Activated T-cell treated with anti-CD3 and anti-CD28 coated beads, Interleukin-2, amount 50 U/mL, for 1 hour (primary cell): ENCODE results near the gene HES5.
A peak's percentile ranks its signal among the peaks of the same experiment; 100 is the strongest.
"Not testable (repeated sequence)": the region's sequence is repeated elsewhere in the genome, so short reads cannot be mapped to it uniquely, and the experiment has no call there.

Source experiments
- DNase-seq: peaks from one replicate; pipeline ENCODE4 v3.0.0-alpha.2; 2020

HES5 gene

DNA sequence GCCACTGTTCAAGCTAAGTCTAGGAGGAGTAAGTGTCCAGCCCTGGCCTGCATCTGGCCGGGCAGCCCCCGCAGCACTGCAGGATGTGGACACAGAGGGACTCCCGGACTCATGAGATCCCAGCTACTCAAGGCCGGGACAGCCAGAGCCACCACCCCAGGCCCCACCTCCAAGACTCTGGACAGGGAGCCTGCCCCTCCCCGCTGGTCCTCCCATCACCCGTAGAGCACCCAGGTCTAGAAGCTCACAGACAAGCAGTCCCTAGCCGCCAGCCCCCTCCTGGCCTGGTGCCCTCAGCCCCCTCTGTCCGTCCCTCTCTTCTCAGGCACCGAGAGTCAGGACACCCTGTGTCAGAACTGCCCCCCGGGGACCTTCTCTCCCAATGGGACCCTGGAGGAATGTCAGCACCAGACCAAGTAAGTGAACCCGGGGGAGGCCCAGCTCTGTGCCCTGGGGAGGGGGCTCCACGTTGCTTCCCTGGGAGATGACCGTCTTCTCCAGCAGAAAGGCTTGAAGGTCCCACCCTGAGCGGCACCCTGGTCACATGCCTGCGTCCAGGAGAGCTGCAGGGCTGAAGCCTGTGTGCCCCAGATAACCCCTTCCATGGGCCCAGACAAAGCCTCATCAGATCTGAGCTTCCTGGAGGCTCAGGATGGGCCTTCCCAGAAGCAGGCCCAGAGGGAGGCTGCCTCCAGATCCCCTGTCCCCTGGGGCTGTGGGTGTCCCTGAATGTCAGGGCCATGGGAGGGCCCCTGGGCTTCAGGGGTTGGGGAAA lies 30.4 kb upstream of the HES5 start:
- no peak for DNase-seq

DNA sequence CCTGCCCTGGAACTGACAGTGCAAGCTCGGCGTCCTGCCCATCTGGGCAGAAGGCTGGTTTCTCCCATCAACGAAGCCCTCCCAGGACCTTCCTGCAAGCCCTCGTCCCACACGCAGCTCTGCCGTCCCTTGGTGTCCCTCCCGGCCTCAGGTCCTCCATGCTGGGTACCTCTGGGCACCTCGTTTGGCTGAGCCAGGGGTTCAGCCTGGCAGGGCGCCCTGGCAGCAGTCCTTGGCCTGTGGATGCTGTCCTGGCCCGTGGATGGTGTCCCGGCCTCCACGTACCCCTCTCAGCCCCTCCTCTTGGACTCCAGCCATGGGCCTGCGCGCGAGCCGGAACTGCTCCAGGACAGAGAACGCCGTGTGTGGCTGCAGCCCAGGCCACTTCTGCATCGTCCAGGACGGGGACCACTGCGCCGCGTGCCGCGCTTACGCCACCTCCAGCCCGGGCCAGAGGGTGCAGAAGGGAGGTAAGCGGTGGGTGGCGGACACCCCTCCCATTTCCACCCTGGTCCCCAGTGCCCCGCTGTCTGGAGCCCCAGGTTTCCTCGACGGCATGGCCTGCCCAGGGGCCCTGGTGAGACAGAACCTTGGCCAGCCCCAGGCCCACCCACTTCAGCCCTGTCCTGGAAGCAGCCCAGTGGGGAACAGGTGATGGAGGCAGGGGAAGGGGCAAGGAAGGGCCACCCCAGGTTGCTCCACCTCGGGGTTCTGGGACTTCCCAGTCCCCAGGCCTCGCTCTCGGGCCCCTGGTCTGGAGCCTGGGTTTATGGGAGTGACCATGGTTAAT lies 29.6 kb upstream of the HES5 start:
- DNase-seq: no peak

- DNase-seq: no peak
Measured at GRCh38 chr1:2558861-2559260, 28.8 kb upstream of the HES5 start.

DNA sequence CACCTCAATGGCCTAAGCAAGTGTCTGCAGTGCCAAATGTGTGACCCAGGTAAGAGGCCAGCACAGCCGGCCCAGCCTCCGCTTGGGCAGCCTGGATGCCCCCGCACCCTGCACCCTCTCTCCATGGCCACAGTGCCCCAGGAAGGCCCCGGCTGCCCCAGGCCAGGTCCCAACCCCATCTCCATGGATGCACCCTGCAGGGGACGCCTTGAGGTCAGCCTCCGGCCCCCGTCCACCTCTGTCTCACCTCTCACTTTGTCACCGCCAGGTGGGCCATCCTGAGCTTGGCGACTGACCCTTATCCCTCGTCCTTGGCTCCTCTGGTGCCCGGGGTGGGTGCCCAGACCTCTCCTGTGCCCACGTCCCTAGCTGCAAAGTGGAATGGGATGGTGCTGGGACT lies 28.4 kb upstream of the HES5 start:
- DNase-seq: no peak

DNA sequence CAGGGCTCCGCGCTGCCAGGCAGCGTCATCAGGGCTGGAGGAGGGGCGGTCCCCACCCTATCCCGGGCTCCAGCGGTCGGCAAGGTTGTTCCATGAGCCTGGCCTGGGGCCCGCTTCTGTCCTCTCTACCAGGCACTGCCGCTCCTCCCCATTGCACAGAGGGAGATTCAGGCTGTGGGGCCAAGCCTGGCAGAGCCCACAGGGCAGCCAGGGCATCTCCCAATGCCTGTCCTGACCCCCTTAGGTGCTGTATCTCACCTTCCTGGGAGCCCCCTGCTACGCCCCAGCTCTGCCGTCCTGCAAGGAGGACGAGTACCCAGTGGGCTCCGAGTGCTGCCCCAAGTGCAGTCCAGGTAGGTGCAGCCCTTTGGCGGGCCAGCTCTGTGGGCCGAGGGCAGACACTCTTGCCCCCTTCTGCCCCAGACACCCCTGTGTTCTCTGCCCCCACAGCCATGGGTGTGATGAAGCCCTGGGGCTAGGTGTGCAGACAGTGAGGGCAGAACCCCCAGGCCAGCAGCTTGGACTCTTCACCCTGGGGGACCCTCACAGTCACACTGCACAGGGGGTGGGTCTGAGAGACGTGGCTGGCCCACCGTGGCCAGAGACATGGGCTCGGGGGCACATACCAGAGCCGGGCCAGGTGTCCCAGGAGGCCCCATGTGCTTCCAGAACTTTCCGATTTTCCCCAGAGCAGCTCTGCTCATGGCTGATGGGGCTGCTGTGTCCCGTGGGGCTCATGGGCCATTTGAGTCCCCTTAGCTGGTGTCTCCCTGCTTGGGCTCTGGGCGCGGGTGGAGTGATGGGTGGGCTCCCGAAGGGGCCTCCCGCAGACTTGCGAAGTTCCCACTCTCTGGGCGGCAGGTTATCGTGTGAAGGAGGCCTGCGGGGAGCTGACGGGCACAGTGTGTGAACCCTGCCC lies 27.7 kb upstream of the HES5 start:
- DNase-seq: no peak

DNA sequence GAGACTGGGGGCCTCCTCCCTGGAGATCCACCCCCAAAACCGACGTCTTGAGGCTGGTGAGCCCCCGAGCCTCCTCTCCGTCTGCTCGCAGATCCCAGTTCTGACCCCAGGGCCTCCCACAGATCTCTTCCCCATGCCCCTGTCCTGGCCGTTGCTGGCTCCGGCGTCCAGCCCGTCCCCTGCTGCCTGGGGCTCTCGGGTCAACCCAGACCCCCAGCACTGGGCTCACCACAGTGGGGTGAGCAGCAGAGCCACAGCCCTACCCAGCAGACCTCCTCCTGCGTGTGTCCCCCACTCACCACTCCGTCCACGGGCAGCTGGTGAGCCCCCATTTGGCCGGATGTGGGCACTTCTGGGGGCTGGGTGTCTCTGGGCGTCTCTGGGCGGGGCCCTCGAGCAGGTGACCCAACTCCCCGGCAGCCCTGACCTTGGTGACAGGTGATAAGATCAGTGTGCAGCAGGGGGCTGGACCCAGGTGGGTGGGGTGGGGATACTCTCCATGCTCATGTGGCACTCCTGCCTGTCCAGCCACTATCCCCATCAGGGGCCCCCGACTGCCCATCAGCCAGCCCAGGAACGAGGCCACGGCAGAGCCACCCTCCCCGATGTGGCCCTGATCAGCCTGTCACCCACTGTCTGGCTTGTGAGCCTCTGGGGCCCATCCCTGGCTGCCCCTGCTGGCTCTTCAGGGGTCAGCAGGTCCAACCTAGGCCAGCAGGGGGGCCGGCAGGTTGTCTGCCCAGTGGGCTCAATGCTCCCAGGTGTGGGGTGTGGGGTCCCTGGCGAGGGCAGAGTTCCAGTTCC lies 26.8 kb upstream of the HES5 start:
- peak; percentile 40 for DNase-seq

GRCh38 chr1:2556277-2556677 lies 26.2 kb upstream of the HES5 start, which contains the start of gene TNFRSF14:
Gene TNFRSF14 (plus strand): TSS chr1:2556371. CDS start chr1:2556665, 294 bp downstream.
- DNase-seq: peak; percentile 70

DNA sequence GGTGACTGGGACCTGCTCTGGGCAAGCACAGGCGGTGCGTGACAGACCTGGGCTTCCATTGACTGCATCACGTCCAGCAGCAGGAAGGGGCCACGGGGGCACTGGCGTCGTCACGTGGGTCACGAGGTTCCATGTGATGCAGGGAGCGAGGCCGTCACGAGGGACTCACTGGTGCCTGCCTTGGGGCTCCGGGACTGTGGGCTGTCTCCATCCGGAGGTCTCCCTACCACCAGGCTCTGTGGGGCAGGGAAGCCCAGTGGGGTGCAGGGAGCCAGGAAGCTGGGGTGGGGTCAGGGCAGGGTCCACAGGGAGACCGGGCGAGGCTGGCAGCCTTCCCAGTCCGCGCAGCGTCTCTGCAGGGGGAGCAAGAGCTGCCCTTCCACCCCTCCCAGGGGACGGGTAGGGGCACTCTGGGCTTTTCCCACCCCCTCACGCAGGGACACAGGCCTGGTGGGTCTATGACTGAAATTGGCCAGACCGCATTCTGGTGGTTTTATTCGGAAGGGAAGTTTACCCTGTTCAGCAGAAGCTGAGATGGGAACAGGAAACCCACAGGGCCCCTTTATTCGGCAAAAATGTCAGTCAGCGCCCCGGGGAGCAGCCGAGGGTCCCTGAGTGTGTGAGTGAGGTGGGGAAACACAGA lies 25.7 kb upstream of the HES5 start:
- DNase-seq: peak; percentile 63

DNA sequence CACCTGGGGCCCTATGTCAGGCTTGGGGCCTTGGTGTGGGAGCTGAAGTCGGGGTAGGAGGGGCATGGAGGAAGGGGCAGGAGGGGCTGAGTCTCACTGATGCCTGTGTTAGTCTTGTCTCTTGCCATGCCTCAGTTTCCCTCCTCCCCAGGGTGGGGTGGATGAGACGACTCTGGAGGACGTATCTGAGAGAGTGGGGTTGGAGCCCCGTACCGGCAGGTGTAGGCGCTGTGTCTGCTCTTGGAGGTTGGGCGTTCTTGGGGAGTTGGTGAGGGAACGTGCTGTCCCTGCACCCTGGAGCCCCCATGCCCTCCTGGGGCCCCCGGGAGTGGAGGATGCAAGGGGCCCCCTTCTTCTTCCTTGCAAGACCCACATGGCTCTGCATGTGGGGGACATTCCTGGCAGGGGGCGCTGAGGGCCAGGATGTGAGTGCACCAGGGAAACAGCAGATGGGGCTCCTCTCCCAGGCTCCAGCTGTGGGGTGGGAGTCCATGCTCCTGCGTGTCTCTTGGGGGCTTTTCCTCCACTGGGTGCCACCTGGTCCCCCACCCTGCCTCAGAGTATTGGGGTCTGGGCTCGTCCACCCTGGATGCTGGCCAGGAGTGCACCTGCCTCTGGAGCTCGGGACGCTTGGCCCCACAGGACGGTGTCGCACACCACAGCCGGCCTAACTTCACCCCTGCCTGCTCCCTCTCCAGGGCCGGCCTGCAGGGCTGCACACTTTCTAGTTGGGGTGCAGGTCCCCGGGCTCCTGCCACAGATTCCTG lies 24.7 kb upstream of the HES5 start:
- DNase-seq: peak; percentile 65

- no peak for DNase-seq
Measured at GRCh38 chr1:2553871-2554620, 24.0 kb upstream of the HES5 start.

DNA sequence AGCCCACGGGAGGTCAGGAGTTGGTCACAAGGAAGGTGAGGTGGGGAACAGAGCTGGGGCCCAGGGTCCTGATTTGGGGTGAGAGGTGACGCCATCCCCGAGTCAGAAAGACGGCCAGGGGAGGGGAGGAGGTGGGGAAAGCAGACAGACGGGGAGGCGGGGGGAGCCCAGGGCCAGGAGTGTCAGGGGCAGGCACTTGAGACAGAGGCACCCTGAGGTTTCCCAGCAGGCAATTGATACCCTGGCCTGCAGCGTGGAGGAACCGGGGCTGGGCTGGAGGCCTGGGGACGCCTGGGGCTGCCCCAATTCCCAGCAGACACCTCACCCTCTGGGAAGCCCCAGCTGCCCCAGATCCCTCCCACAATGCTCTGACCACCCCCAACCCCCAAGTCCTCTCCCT lies 23.0 kb upstream of the HES5 start:
- DNase-seq: not testable (repeated sequence)

DNA sequence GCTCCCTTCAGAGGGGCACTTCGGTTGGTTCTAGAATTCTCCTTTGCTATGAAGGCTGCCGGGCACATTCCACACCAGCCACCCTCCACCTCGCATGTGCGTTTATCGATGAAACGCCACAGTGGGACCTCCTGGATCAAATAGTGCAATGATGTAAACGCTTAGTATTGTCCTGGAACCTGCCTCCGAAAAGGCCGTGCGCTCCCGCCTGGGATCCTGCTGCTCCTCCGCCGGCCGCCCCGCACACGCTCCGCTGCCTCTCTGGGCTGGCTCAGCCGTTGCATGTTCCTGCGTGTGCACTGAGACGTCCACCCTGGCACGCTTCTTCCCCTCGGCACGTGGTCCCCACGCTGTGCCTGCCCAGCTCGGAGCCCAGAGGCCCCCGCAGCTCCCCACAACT lies 22.1 kb upstream of the HES5 start:
- DNase-seq: no peak

DNA sequence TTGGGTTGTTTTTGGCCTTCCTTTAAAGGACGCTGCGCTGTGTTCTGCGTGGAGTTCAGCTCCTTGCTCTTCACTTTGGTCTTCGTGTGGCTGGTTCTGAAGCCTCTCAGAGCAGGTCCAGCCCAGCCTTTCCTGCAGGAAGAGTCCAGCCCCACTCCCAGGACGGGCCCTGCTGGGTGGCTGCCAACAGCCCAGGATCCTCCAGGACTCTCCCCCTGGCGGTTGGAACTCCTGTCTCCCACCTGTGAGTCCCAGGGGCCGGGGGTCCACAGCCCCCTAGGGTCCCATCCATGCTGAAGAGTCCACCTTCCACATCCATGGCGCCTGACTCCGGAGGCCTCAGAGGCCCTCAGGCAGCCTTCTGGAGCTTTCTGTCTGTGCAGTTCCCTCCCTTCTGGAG lies 21.5 kb upstream of the HES5 start:
- not testable (repeated sequence) for DNase-seq

GRCh38 chr1:2550309-2550861 lies 20.3 kb upstream of the HES5 start:
- DNase-seq: not testable (repeated sequence)

DNA sequence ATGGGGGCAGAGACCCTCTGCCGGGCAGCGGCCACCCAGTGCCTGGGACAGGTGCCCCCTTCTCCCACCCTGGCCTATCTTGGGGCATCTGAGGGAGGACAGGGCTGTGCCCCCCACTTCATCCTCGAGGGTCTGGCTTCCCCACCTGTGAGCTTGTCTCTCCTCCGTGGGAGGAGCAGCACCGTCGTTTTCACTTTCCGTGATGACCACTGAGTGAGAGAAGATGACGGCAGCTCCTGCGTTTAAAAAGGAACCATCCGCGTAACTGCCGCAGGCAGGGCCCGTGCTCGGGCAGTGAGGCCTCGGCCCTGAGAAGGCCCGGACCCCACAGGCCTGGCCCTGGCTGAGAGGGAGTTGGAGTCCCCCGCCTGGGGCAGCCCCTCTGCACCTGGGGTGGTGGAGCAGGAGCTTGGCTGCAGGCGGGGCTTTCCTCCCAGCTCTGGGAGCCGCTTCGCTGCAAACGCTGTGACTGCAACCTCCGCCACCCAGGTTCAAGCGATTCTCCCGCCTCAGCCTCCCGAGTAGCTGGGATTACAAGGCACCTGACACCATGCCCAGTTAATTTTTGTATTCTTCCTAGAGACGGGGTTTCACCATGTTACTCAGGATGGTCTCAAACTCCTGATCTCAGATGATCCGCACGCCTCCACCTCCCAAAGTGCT lies 19.4 kb upstream of the HES5 start:
- not testable (repeated sequence) for DNase-seq

DNA sequence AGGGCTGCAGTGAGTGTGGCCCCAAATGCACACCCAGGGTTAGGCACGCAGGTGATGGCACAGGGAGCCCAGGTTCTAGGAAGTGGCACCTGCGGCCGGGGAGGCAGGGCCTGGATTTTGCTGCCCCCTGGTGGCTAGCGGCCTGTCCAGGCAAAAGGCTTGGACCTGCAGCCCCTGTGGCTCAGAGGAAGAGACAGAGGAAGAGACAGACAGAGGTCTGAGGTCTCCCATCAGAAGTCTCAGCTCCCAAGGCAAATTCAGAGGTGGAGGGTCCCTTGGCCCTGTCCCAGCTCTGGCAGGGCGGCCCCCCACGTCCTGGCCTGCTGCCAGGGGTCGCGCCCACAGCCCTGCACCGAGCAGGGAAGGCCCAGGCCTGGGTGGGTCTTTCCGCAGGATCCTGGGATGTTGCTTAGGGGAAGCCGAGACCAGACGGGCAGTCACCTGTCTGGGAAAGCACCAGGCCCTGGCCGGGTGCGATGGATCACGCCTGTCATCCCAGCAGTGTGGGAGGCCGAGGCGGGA lies 18.1 kb upstream of the HES5 start:
- peak; percentile 85 for DNase-seq

DNA sequence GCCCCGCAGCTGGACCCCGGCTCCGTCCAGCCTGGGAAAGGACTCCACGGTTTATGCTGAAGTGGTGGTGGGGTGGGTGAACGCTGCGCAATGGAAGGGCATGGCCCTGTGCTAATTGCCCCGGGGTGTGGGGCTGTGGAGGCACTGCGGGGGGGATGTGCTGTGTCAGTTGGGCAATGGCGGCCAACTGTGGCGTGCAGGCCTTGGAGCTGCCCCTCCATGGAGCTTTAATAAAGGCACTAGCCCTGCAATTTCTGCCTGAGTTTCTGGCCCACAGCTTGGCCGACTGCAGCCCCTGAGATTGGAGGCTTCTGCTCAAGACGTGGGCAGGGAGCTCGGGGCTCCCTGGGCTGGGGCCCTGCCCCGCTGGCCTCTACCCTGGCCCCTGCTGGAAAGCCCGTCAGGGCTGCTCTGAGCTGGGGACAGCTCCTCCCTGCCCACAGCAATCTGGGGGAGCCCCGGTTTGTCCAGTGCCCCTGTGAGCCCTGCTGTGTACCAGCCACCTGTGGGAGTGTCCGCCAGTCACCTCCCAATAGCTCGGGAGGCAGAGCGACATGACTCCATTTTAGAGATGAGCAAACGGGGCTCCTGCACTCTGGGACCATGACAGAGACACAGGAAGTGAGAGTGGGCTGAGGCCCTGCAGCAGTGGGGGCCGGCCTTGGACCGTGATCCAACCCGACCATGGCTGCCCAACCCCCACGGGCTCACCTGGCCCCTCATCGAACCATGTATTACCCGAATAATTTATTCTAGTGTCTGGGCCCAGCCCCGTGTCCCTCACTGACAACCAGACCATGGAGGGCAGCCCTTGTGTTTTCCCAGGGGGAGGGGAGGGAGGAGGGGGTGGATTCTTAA lies 17.4 kb upstream of the HES5 start:
- DNase-seq: no peak
